ENCODE results near the gene ELK4. TPM values are rescaled to one million over a fixed set of nuclear protein-coding genes. Genes with fewer than 3 reads are reported as not detected.

ELK4 gene
- total and polyA plus RNA-seq, 2 experiments from 2014 or later, result 5.1 to 16.4 TPM

DNA sequence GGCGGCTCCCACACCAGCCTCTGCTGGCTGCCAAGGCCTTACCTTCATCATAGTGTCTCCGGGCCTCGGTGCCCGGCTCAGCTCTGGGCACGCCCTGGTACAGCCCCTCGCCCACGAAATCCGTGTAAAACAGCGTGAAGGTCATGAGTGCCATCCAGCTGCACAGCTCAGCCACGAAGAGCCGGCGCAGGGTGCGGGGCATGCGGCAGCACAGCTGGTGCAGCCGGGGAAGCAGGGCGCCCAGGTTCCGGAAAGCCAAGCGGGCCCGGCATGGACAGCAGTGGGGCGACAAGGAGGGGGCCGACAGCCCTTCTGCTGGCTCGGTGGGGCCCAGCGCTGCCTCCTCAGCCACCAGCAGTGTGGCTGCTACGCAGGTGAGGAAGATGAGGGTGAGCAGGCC lies 31.0 kb upstream of the ELK4 start:
- TF ChIP-seq EZH2 (IDR thresholded peaks at IDR 0.05; ENCODE audit: insufficient read depth, poor library complexity, severe bottlenecking) (no peak), EZH2phosphoT487 (IDR thresholded peaks at IDR 0.05; ENCODE audit: insufficient read depth, low read depth) (no peak)
- in situ Hi-C loops (cut with MboI), result no loop called here

DNA sequence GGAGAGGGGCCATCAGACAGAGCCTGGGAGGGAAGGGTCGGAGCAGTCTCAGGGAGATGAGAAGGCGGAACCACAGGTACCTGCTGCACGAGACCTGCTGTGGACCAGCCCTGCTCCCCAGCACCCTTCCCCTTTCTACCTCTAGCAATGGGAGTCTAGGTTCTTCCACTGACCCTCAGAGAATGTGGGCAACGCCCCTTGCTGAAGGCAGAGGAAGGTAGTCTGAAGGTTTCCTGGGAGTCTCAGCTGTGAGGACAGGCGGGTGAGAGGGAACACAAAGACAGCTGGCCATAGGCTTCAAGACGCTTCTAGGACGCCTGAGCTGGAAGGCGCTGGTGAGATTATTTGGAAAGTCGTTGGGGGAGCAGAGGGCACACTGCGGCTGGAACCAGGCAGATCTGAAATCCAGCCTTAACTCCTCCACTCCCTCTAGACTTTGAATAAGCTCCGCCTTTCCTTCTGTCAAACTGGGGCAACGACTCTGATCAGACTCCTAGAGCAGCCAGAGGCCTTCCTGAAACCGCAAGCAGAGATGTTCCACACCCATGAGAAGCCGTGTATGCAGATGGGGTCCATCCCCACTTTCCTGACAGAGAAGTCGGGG lies 30.4 kb upstream of the ELK4 start:
- TF ChIP-seq EZH2 (IDR thresholded peaks at IDR 0.05; ENCODE audit: insufficient read depth, poor library complexity, severe bottlenecking), result no peak
- no peak for TF ChIP-seq EZH2phosphoT487 (IDR thresholded peaks at IDR 0.05; ENCODE audit: insufficient read depth, low read depth)
- H3K27me3 ChIP-seq (replicated peaks; ENCODE audit: insufficient read depth), result no peaks in the 10 kb centered on the region
- no peaks in the 10 kb centered on the region for H3K79me2 ChIP-seq (ENCODE audit: insufficient read depth)
- H3K4me3 ChIP-seq, result no peak overlapping the region
- H3K36me3 ChIP-seq (ENCODE audit: low read depth), result no peaks in the 10 kb centered on the region
- no peak overlapping the region for H3K27ac ChIP-seq
- 78 to 86% methylated on average over 15 of the region's 15 CpGs for WGBS, 2 experiments (ENCODE audit: low coverage in 1 of 2, low lambda C conversion rate in 2 of 2, missing lambda C conversion rate in 2 of 2)
- no peaks in the 10 kb centered on the region for H3K9me2 ChIP-seq (ENCODE audit: insufficient read depth)
- in situ Hi-C loops (cut with MboI), result no loop called here
- no peak for DNase-seq
- H3K4me2 ChIP-seq (ENCODE audit: unreplicated experiment), result no peak overlapping the region
- no peaks in the 10 kb centered on the region for H3F3A ChIP-seq (ENCODE audit: insufficient read depth)
- H3K9ac ChIP-seq, result no peak overlapping the region
- no peaks in the 10 kb centered on the region for H3K4me1 ChIP-seq (ENCODE audit: insufficient read depth)
- no peak overlapping the region for H2AFZ ChIP-seq
- no peaks in the 10 kb centered on the region for H3K9me3 ChIP-seq (ENCODE audit: low read depth)
- H4K20me1 ChIP-seq (ENCODE audit: insufficient read depth), result no peaks in the 10 kb centered on the region

More for the DNA sequence above, 31.0 kb upstream of the ELK4 start:
- Histone ChIP-seq H3K27ac (no peak overlapping the region), H3K9me2 (ENCODE audit: insufficient read depth) (no peaks in the 10 kb centered on the region), H3K79me2 (ENCODE audit: insufficient read depth) (no peaks in the 10 kb centered on the region), H3K27me3 (replicated peaks; ENCODE audit: insufficient read depth) (no peaks in the 10 kb centered on the region), H3F3A (ENCODE audit: insufficient read depth) (no peaks in the 10 kb centered on the region), H3K4me2 (ENCODE audit: unreplicated experiment) (no peak overlapping the region), H3K4me3 (no peak overlapping the region), H3K36me3 (ENCODE audit: low read depth) (no peaks in the 10 kb centered on the region), H3K9me3 (ENCODE audit: low read depth) (no peaks in the 10 kb centered on the region), H4K20me1 (ENCODE audit: insufficient read depth) (no peaks in the 10 kb centered on the region), H3K9ac (no peak overlapping the region), H2AFZ (no peak overlapping the region), H3K4me1 (ENCODE audit: insufficient read depth) (no peaks in the 10 kb centered on the region)
- WGBS, 2 experiments (ENCODE audit: low coverage in 1 of 2, low lambda C conversion rate in 2 of 2, missing lambda C conversion rate in 2 of 2), result 91 to 93% methylated on average over 20 to 24 of the region's 24 CpGs
- no peak for DNase-seq

DNA sequence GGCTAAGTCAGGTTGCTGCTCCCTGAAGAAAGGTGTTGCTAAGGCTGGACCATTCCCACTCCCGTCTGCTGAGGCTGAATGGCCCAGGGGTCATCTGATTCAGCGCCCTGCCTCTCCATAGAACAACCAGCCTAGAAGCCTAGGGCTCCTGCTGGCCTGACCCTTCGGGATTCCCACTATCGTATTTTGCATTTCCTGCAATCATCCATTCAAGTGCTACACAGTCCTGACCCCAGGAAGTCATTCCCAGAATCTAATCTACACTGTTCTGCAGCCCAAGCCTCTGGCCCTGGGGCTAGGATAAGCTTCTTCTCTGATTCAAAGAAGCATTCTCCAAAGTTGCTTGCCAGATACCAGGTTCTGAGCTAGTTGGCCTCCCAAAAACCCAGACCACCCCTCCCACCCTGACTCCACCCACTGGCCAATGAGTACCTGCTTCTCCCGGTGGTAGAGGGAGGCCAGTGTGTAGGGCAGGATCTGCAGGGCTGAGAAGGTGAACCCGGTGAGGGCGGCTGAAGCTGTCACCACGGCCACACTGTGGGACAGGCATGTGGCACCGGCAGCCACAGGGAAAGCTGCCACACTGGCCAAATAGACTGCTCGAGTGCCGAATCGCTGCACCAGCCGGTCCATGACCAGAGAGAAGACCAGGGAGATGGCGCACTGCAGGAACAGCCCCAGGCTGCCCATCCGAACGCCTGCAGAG lies 29.8 kb upstream of the ELK4 start:
- H2AFZ ChIP-seq, result no peak overlapping the region
- TF ChIP-seq EZH2 (IDR thresholded peaks at IDR 0.05; ENCODE audit: insufficient read depth, poor library complexity, severe bottlenecking) (no peak), EZH2phosphoT487 (IDR thresholded peaks at IDR 0.05; ENCODE audit: insufficient read depth, low read depth) (no peak)
- in situ Hi-C loops (cut with MboI), result no loop called here
- no peak overlapping the region for H3K9ac ChIP-seq
- H3K4me2 ChIP-seq (ENCODE audit: unreplicated experiment), result no peak overlapping the region
- H3K36me3 ChIP-seq (ENCODE audit: low read depth), result no peaks in the 10 kb centered on the region
- H3K27me3 ChIP-seq (replicated peaks; ENCODE audit: insufficient read depth), result no peaks in the 10 kb centered on the region
- H3K79me2 ChIP-seq (ENCODE audit: insufficient read depth), result no peaks in the 10 kb centered on the region
- H3K9me3 ChIP-seq (ENCODE audit: low read depth), result no peaks in the 10 kb centered on the region
- WGBS, 2 experiments (ENCODE audit: low coverage in 1 of 2, low lambda C conversion rate in 2 of 2, missing lambda C conversion rate in 2 of 2), result 68 to 72% methylated on average over 16 of the region's 16 CpGs
- no peak overlapping the region for H3K27ac ChIP-seq
- no peaks in the 10 kb centered on the region for H3F3A ChIP-seq (ENCODE audit: insufficient read depth)
- H3K9me2 ChIP-seq (ENCODE audit: insufficient read depth), result no peaks in the 10 kb centered on the region
- H4K20me1 ChIP-seq (ENCODE audit: insufficient read depth), result no peaks in the 10 kb centered on the region
- no peak for DNase-seq
- H3K4me1 ChIP-seq (ENCODE audit: insufficient read depth), result no peaks in the 10 kb centered on the region
- no peak overlapping the region for H3K4me3 ChIP-seq

DNA sequence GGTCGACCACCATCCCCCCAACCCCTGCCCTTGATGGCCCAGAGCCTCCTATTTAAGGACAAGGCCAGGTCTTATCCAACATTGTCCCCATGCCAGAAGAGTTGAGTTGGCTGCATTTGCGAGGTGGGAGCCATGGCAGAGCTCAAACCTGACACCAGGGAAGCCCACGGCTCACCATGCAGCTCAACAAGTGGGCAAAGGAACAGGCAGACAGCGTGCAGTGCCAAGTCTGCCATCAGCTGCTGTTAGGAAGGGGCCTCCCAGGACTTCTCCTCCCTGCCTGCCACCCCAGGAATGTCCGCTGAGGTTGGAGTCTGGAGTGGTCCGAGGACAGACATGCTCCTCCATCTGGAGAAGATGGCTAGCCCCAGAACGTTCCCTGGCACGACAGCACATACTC lies 28.6 kb upstream of the ELK4 start:
- DNase-seq, result no peak
- Histone ChIP-seq H3K79me2 (ENCODE audit: insufficient read depth) (no peaks in the 10 kb centered on the region), H3K27me3 (replicated peaks; ENCODE audit: insufficient read depth) (no peaks in the 10 kb centered on the region), H3K4me1 (ENCODE audit: insufficient read depth) (no peaks in the 10 kb centered on the region), H2AFZ (no peak overlapping the region), H3K9me2 (ENCODE audit: insufficient read depth) (no peaks in the 10 kb centered on the region), H3K36me3 (ENCODE audit: low read depth) (no peaks in the 10 kb centered on the region), H3K4me2 (ENCODE audit: unreplicated experiment) (no peak overlapping the region), H3K4me3 (no peak overlapping the region), H3F3A (ENCODE audit: insufficient read depth) (no peaks in the 10 kb centered on the region), H4K20me1 (ENCODE audit: insufficient read depth) (no peaks in the 10 kb centered on the region), H3K27ac (no peak overlapping the region), H3K9ac (no peak overlapping the region), H3K9me3 (ENCODE audit: low read depth) (no peaks in the 10 kb centered on the region)
- in situ Hi-C loops (cut with MboI), result no loop called here
- TF ChIP-seq EZH2 (IDR thresholded peaks at IDR 0.05; ENCODE audit: insufficient read depth, poor library complexity, severe bottlenecking) (no peak), EZH2phosphoT487 (IDR thresholded peaks at IDR 0.05; ENCODE audit: insufficient read depth, low read depth) (no peak)
- WGBS, 2 experiments (ENCODE audit: low coverage in 1 of 2, low lambda C conversion rate in 2 of 2, missing lambda C conversion rate in 2 of 2), result 70 to 79% methylated on average over 8 of the region's 8 CpGs
